K562 (cell line): ENCODE data around the gene PCDH9. TPM values are rescaled to one million over a fixed set of nuclear protein-coding genes. Genes with fewer than 3 reads are reported as not detected.

Experiments used
- ATAC-seq: fragments of 200-7000 bp; cut with Tn5 transposase; 3 replicates; pipeline ENCODE4 v1.9.1; 2020; ENCODE audit warnings: moderate library complexity
- BruUV-seq: library from RNA; stranded (reverse); fragments of 400-500 nt; replicated peaks from 2 replicates; lab custom pipeline; 2021; lab: Mats Ljungman, UMichigan
- CTCF ChIA-PET: fragments of 300-600 bp; formaldehyde crosslinking; extraction: SDS; loops from one replicate; lab custom pipeline; 2021; ENCODE audit warnings: low intra/inter-chr PET ratio; lab: Yijun Ruan, JAX
- POLR2A ChIA-PET: fragments of 300-600, 350-650 bp; sonication (Branson Sonifier 250); formaldehyde crosslinking; extraction: SDS; loops from one replicate; lab custom pipeline; 2021; ENCODE audit warnings: antibody characterized with exemption, inconsistent platforms; lab: Yijun Ruan, JAX
- DNase-seq, 4 experiments: peaks; one replicate each; pipeline versions ENCODE4 v3.0.0 to v3.0.0-alpha.2; 2011 to 2018; ENCODE audit warnings: low spot score in 3 of 4, mixed read lengths in 3 of 4; ENCODE audit errors: extremely low read depth in 1 of 4
- FAIRE-seq: peaks from 2 replicates; lab custom pipeline; 2011; peaks lifted over from hg19 to GRCh38; lab: Jason Lieb, UNC
- H2AFZ ChIP-seq: 2 replicates; pipeline ENCODE4 v1.6.0; 2011; ENCODE audit warnings: low read depth, low read length, control low read depth, inconsistent platforms
- H3K27ac ChIP-seq: fragments of 200-600 bp; 3 replicates; pipeline ENCODE4 v1.8.0; 2011; ENCODE audit warnings: low read depth, mild to moderate bottlenecking, control low read depth, inconsistent platforms, low read length, moderate library complexity, mixed read lengths; ENCODE audit errors: extremely low read depth
- H3K27me3 ChIP-seq, 2 experiments: fragments of 300-600 bp in 1 of 2; 2 replicates in 1 of 2; 3 replicates in 1 of 2; pipeline versions ENCODE4 v1.6.0 to v1.8.0; 2011; ENCODE audit warnings: inconsistent platforms in 2 of 2, low read length in 2 of 2, mild to moderate bottlenecking in 1 of 2, mixed read lengths in 1 of 2, moderate library complexity in 1 of 2; ENCODE audit not compliant: control insufficient read depth in 2 of 2, insufficient read depth in 2 of 2
- H3K36me3 ChIP-seq: fragments of 300-600 bp; 3 replicates; pipeline ENCODE4 v1.8.0; 2011; ENCODE audit warnings: mild to moderate bottlenecking, low read length, inconsistent platforms; ENCODE audit not compliant: control insufficient read depth, insufficient read depth
- H3K4me1 ChIP-seq, 2 experiments: fragments of 200-600 bp in 1 of 2; replicated peaks in 1 of 2; 2 replicates in 1 of 2; 3 replicates in 1 of 2; pipeline versions ENCODE4 v1.5.1 to v1.8.0; 2011; ENCODE audit warnings: inconsistent platforms in 2 of 2, low read length in 2 of 2, mild to moderate bottlenecking in 1 of 2, mixed read lengths in 1 of 2, moderate library complexity in 1 of 2; ENCODE audit not compliant: control insufficient read depth in 2 of 2, insufficient read depth in 2 of 2
- H3K4me2 ChIP-seq: 2 replicates; pipeline ENCODE4 v1.6.1; 2011; ENCODE audit warnings: low read length, control low read depth, inconsistent platforms, mixed read lengths; ENCODE audit not compliant: insufficient read depth
- H3K4me3 ChIP-seq: fragments of 200-600 bp; sonication (generic), shearing (Covaris generic); 2 replicates; pipeline ENCODE4 v1.5.1; 2016; ENCODE audit warnings: control low read depth, inconsistent platforms
- H3K79me2 ChIP-seq: fragments of 200-600 bp; 3 replicates; pipeline ENCODE4 v1.8.0; 2011; ENCODE audit warnings: low read length, inconsistent platforms; ENCODE audit not compliant: control insufficient read depth, insufficient read depth
- H3K9ac ChIP-seq, 2 experiments: 2 replicates each; pipeline versions ENCODE4 v1.6.0 to v1.6.1; 2011; ENCODE audit warnings: low read depth in 2 of 2, low read length in 2 of 2, control low read depth in 1 of 2, inconsistent platforms in 1 of 2, mild to moderate bottlenecking in 1 of 2, mixed read lengths in 1 of 2; ENCODE audit not compliant: insufficient read depth in 1 of 2
- H3K9me1 ChIP-seq: one replicate; pipeline ENCODE4 v1.6.0; 2011; ENCODE audit warnings: inconsistent platforms, mild to moderate bottlenecking, low read length, moderate library complexity; ENCODE audit not compliant: control insufficient read depth, insufficient read depth
- H3K9me3 ChIP-seq: replicated peaks from 2 replicates; pipeline ENCODE4 v1.5.1; 2011; ENCODE audit warnings: low read depth, low read length, inconsistent platforms; ENCODE audit not compliant: control insufficient read depth, insufficient read depth
- H4K20me1 ChIP-seq: replicated peaks from 2 replicates; pipeline ENCODE4 v1.6.1; 2011; ENCODE audit warnings: low read length, inconsistent platforms, mixed read lengths; ENCODE audit not compliant: control insufficient read depth, insufficient read depth
- CBX1 ChIP-seq: sonication (generic); IDR thresholded peaks from 2 replicates; pipeline ENCODE4 v1.6.1; 2016; ENCODE audit warnings: antibody characterized with exemption, low read depth, mild to moderate bottlenecking
- EP400 ChIP-seq: fragments of 450-650 bp; IDR thresholded peaks from 2 replicates; pipeline ENCODE4 v1.6.1; 2017; ENCODE audit warnings: antibody characterized with exemption, mild to moderate bottlenecking, moderate library complexity
- ESRRA ChIP-seq: fragments of 450-650 bp; IDR thresholded peaks from 2 replicates; pipeline ENCODE4 v1.6.1; 2014; ENCODE audit warnings: low read depth, mild to moderate bottlenecking, moderate library complexity, borderline replicate concordance
- GABPB2 ChIP-seq: fragments of 250-450 bp; sonication (Bioruptor Pico); conservative IDR thresholded peaks from 2 replicates; pipeline ENCODE4 v1.5.1; 2021; ENCODE audit warnings: mild to moderate bottlenecking
- HDGF ChIP-seq: fragments of 450-650 bp; IDR thresholded peaks from 2 replicates; pipeline ENCODE4 v1.6.1; 2016
- HMGN3 ChIP-seq: IDR thresholded peaks from 2 replicates; pipeline ENCODE4 v1.6.1; 2011; ENCODE audit warnings: borderline replicate concordance, low read depth, mild to moderate bottlenecking, mixed read lengths, low read length; ENCODE audit not compliant: insufficient read length; ENCODE audit errors: extremely low read depth
- HNRNPL ChIP-seq: fragments of 200-400 bp; formaldehyde crosslinking; IDR thresholded peaks from 2 replicates; pipeline ENCODE4 v1.6.1; 2017; ENCODE audit warnings: low read depth, mild to moderate bottlenecking, low read length
- ILK ChIP-seq: fragments of 450-650 bp; IDR thresholded peaks from 2 replicates; pipeline ENCODE4 v1.6.1; 2016; ENCODE audit warnings: missing genetic modification characterization, low read depth, mild to moderate bottlenecking, missing compliant biosample characterization, moderate library complexity, borderline replicate concordance
- KLF1 ChIP-seq: fragments of 450-650 bp; IDR thresholded peaks from 2 replicates; pipeline ENCODE4 v1.6.1; 2016; ENCODE audit warnings: missing genetic modification characterization, missing compliant biosample characterization
- MXI1 ChIP-seq: IDR thresholded peaks from 2 replicates; pipeline ENCODE4 v1.6.1; 2011; ENCODE audit warnings: low read depth, mild to moderate bottlenecking, improper control_type of control experiment, low read length
- TCFL5 ChIP-seq: fragments of 250-450 bp; sonication (Bioruptor Pico); conservative IDR thresholded peaks from 2 replicates; pipeline ENCODE4 v1.6.1; 2021; ENCODE audit warnings: mild to moderate bottlenecking, moderate library complexity, matching md5 sums
- U2AF1 ChIP-seq: fragments of 200-400 bp; formaldehyde crosslinking; optimal IDR thresholded peaks from 2 replicates; pipeline ENCODE3; 2017; ENCODE audit warnings: mild to moderate bottlenecking, low read depth, low read length, moderate library complexity
- WGBS: fragments of 100-300 bp; shearing (Covaris generic); methylation state at CpG from one replicate; pipeline ENCODE4 v1.1.6; 2016; ENCODE audit warnings: low coverage, mixed read lengths; ENCODE audit not compliant: insufficient coverage; ENCODE audit errors: missing lambda C conversion rate; 5-methylcytosine and 5-hydroxymethylcytosine counted together
- in situ Hi-C: fragments of 300-500 bp; cut with MboI; formaldehyde crosslinking; loops from 4 replicates; pipeline ENCODE4 v1.15.0; 2018; ENCODE audit warnings: inconsistent platforms, mixed read lengths
- intact Hi-C: fragments of 100-400 bp; cut with micrococcal nuclease; formaldehyde crosslinking; loops from 2 replicates; pipeline ENCODE4 v1.14.2; 2022
- polyA plus RNA-seq, 8 experiments: library from polyadenylated mRNA; depleted of rRNA in 4 of 8; stranded (reverse) in 5 of 8; unstranded in 3 of 8; fragments of >200 nt; fragmentation: Nextera tagmentation in 2 of 8; fragmentation: Illumina TruSeq in 1 of 8; extraction: Ambion mirVana in 2 of 8; extraction: Trizol in 1 of 8; gene quantifications; 2 replicates each; pipeline versions ENCODE4 v1.2.1 to v1.2.3, GENCODE V29; 2011 to 2014; ENCODE audit warnings: inconsistent platforms in 1 of 8, missing spikeins in 1 of 8
- total RNA-seq, 7 experiments: library from RNA; depleted of rRNA in 6 of 7; stranded (reverse); fragments of >200 nt in 6 of 7; fragmentation: Illumina TruSeq in 2 of 7; extraction: Trizol in 2 of 7; gene quantifications; 2 replicates each; pipeline versions ENCODE4 v1.2.1 to v1.2.3, GENCODE V29; 2011 to 2021; ENCODE audit warnings: low replicate concordance in 1 of 7
- TF ChIP-seq, protein P1 (sequence below): IDR thresholded peaks from 2 replicates; pipeline ENCODE4 v1.6.1; 2011; ENCODE audit not compliant: insufficient read length; ENCODE audit errors: extremely low read depth
- TF ChIP-seq, protein P2 (sequence below): fragments of 250-450 bp; sonication (Bioruptor Pico); IDR thresholded peaks from 2 replicates; pipeline ENCODE4 v1.4.0; 2020; ENCODE audit warnings: borderline replicate concordance

The PCDH9 gene
- total and polyA plus RNA-seq, 9 of the 15 experiments (the other 6 are each of a cell fraction or from before 2014, with no cell fraction given), result 1.1 to 6.7 (median 4.9) TPM

DNA sequence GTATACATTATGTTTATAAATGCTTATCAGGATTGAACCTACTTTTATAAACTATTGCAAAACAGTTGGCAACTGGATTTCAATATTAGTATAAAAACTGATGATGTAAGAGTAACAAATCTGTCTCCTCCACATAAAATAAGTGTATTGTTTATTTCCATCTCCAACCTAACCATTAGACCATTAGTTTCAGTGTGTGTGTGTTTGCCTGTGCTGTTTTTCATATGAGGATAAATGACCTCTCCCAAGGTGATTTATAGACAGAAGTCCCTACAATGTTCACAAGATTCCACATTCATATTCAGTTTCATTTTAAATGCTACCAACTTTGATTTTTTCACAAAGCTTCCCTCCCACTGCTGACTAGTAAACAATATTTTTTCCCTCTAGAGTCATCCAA, 871.6 kb downstream of the PCDH9 start:
- H3K27ac ChIP-seq, result no peak overlapping the region
- no peaks in the 10 kb centered on the region for H3K9me3 ChIP-seq
- no peaks in the 10 kb centered on the region for H3K9me1 ChIP-seq
- no peak overlapping the region for H3K4me2 ChIP-seq
- FAIRE-seq, result no peak
- CTCF ChIA-PET, result no interaction called here
- no peak for ATAC-seq
- no peaks in the 10 kb centered on the region for H3K4me1 ChIP-seq
- TF ChIP-seq CBX1 (no peak), GABPB2 (no peak), TCFL5 (no peak), MXI1 (no peak), HNRNPL (no peak)
- TF ChIP-seq, protein P1, sequence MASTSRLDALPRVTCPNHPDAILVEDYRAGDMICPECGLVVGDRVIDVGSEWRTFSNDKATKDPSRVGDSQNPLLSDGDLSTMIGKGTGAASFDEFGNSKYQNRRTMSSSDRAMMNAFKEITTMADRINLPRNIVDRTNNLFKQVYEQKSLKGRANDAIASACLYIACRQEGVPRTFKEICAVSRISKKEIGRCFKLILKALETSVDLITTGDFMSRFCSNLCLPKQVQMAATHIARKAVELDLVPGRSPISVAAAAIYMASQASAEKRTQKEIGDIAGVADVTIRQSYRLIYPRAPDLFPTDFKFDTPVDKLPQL, result no peak
- no peaks in the 10 kb centered on the region for H4K20me1 ChIP-seq
- no peaks in the 10 kb centered on the region for H3K27me3 ChIP-seq
- no peak overlapping the region for H2AFZ ChIP-seq
- intact Hi-C loops, result no loop called here
- no TSS peak for BruUV-seq
- no peak overlapping the region for H3K4me3 ChIP-seq
- no peak overlapping the region for H3K9ac ChIP-seq
- no peaks in the 10 kb centered on the region for H3K36me3 ChIP-seq
- no peak for DNase-seq
- POLR2A ChIA-PET, result no interaction called here
- no peaks in the 10 kb centered on the region for H3K79me2 ChIP-seq
- in situ Hi-C loops, result no loop called here

DNA sequence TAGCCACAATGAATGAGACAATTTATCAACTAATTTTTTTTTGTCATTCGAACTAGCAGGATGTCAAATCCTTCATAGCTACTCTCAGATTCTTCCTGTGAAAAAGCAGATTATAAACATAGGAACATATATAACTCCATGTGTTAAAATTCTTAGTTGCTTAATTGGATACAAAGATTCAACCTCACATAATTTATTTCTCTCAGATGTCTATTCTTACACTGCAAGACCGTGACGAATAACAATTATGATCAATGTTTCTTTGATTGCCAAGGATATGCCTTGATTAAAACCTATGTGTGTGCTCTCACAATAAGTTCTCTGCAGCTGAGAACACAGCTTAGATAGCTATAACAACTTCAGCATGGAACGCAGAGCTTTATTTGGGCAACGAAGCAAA, 872.7 kb downstream of the PCDH9 start:
- no TSS peak for BruUV-seq

More for the DNA sequence above, 872.7 kb downstream of the PCDH9 start:
- H3K79me2 ChIP-seq, result no peaks in the 10 kb centered on the region
- no peak for FAIRE-seq
- no peaks in the 10 kb centered on the region for H3K4me1 ChIP-seq
- POLR2A ChIA-PET, result interaction anchor here (0.7 kb wide), 1 partner anchor 9 kb away, joined by 3 read pairs; no protein-coding TSS in a partner anchor
- no peak overlapping the region for H2AFZ ChIP-seq
- intact Hi-C loops, result no loop called here
- no peaks in the 10 kb centered on the region for H3K27me3 ChIP-seq
- in situ Hi-C loops, result no loop called here
- no peak overlapping the region for H3K27ac ChIP-seq
- no peak overlapping the region for H3K4me2 ChIP-seq
- no peak for DNase-seq
- 23% methylated on average over 5 of the region's 5 CpGs for WGBS
- no peak for ATAC-seq
- H3K9me1 ChIP-seq, result no peaks in the 10 kb centered on the region
- H3K9me3 ChIP-seq, result no peaks in the 10 kb centered on the region
- no peak overlapping the region for H3K4me3 ChIP-seq
- CTCF ChIA-PET, result no interaction called here
- TF ChIP-seq HMGN3 (no peak), ESRRA (no peak), HDGF (no peak), ILK (no peak), U2AF1 (no peak), KLF1 (tag) (no peak), EP400 (no peak)
- TF ChIP-seq, protein P2, sequence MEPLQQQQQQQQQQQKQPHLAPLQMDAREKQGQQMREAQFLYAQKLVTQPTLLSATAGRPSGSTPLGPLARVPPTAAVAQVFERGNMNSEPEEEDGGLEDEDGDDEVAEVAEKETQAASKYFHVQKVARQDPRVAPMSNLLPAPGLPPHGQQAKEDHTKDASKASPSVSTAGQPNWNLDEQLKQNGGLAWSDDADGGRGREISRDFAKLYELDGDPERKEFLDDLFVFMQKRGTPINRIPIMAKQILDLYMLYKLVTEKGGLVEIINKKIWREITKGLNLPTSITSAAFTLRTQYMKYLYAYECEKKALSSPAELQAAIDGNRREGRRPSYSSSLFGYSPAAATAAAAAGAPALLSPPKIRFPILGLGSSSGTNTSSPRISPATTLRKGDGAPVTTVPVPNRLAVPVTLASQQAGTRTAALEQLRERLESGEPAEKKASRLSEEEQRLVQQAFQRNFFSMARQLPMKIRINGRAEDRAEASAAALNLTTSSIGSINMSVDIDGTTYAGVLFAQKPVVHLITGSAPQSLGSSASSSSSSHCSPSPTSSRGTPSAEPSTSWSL (CRISPR knock-in tag), result no peak
- TF ChIP-seq, all 486 proteins: peak for 0
- Histone ChIP-seq H3K9ac (no peak overlapping the region), H3K36me3 (no peaks in the 10 kb centered on the region), H4K20me1 (no peaks in the 10 kb centered on the region)
